Lower lobe of right lung (tissue), 2 donors: Measurements from ENCODE around the gene RAET1E. TPM values are rescaled to one million over a fixed set of nuclear protein-coding genes. Genes with fewer than 3 reads are reported as not detected.

ENCODE experiments used
- ATAC-seq, 2 donors: fragments of 200-7000 bp; cut with Tn5 transposase; one replicate each; pipeline ENCODE4 v1.9.1; 2020 to 2022; ENCODE audit warnings: mild to moderate bottlenecking in 2 of 2, moderate library complexity in 2 of 2
- DNase-seq: peaks from one replicate; pipeline ENCODE4 v3.0.0-alpha.2; 2020
- H3K27ac ChIP-seq: fragments of 200-600 bp; one replicate; pipeline ENCODE4 v1.8.0; 2022
- H3K27me3 ChIP-seq: fragments of 200-600 bp; one replicate; pipeline ENCODE4 v1.8.0; 2022; ENCODE audit warnings: low read depth
- H3K36me3 ChIP-seq: fragments of 200-600 bp; one replicate; pipeline ENCODE4 v1.8.0; 2022; ENCODE audit warnings: mild to moderate bottlenecking
- H3K4me1 ChIP-seq: fragments of 200-600 bp; one replicate; pipeline ENCODE4 v1.8.0; 2022
- H3K4me3 ChIP-seq: fragments of 200-600 bp; one replicate; pipeline ENCODE4 v1.8.0; 2022; ENCODE audit warnings: mild to moderate bottlenecking
- H3K9me3 ChIP-seq: fragments of 200-600 bp; one replicate; pipeline ENCODE4 v1.8.0; 2022
- CTCF ChIP-seq: fragments of 200-600 bp; IDR thresholded peaks from one replicate; pipeline ENCODE4 v1.8.0; 2022; ENCODE audit warnings: antibody characterized with exemption, mild to moderate bottlenecking
- intact Hi-C: fragments of 100-400 bp; cut with DNase I; formaldehyde crosslinking; loops from one replicate; pipeline ENCODE4 v1.11.0; 2022
- total RNA-seq: library from RNA; stranded (reverse); fragmentation: NEBNext Ultra II Directional; extraction: Animal tissue kit (Norgen Biotek cat#: 25700); gene quantifications from one replicate; pipeline ENCODE4 v1.2.1, GENCODE V29; 2021
- donor health status: DM: no; HTN: yes; CAD: no; lungs with severe emphysema.

RAET1E gene
- total RNA-seq, 1 donor from 2014 or later = not detected

- no peaks in the 10 kb centered on the region for H3K27me3 ChIP-seq
Measured at GRCh38 chr6:149881066-149881766, 16.7 kb downstream of the RAET1E start.

GRCh38 chr6:149877659-149878058 is 20.3 kb downstream of the RAET1E start:
- Histone ChIP-seq H3K9me3 (no peaks in the 10 kb centered on the region), H3K4me1 (no peaks in the 10 kb centered on the region), H3K4me3 (no peak overlapping the region), H3K27ac (no peak overlapping the region), H3K27me3 (no peaks in the 10 kb centered on the region), H3K36me3 (no peaks in the 10 kb centered on the region)
- no peak for ATAC-seq
- intact Hi-C loops = no loop called here
- no peak for TF ChIP-seq CTCF
- DNase-seq = no peak

More at GRCh38 chr6:149881066-149881766, 16.7 kb downstream of the RAET1E start:
- DNase-seq (no peak), ATAC-seq (no peak)
- no peaks in the 10 kb centered on the region for H3K36me3 ChIP-seq
- no peaks in the 10 kb centered on the region for H3K9me3 ChIP-seq
- H3K4me1 ChIP-seq = no peaks in the 10 kb centered on the region
- no peak for TF ChIP-seq CTCF
- intact Hi-C loops = no loop called here
- no peak overlapping the region for H3K27ac ChIP-seq
- no peak overlapping the region for H3K4me3 ChIP-seq

GRCh38 chr6:149876241-149876933 is 21.5 kb downstream of the RAET1E start:
- DNase-seq = no peak
- Histone ChIP-seq H3K27me3 (no peaks in the 10 kb centered on the region), H3K27ac (no peak overlapping the region), H3K36me3 (no peaks in the 10 kb centered on the region), H3K4me3 (no peak overlapping the region), H3K4me1 (no peaks in the 10 kb centered on the region), H3K9me3 (no peaks in the 10 kb centered on the region)
- intact Hi-C loops = no loop called here
- no peak for TF ChIP-seq CTCF
- ATAC-seq = no peak

- ATAC-seq (no peak), DNase-seq (no peak)
- Histone ChIP-seq H3K9me3 (no peaks in the 10 kb centered on the region), H3K27ac (no peak overlapping the region), H3K4me3 (no peak overlapping the region), H3K4me1 (no peaks in the 10 kb centered on the region), H3K36me3 (no peaks in the 10 kb centered on the region), H3K27me3 (no peaks in the 10 kb centered on the region)
- no peak for TF ChIP-seq CTCF
- intact Hi-C loops = no loop called here
Measured at GRCh38 chr6:149872233-149872632, 25.7 kb downstream of the RAET1E start.

GRCh38 chr6:149871182-149871581 is 26.7 kb downstream of the RAET1E start:
- no peaks in the 10 kb centered on the region for H3K9me3 ChIP-seq
- no peak for ATAC-seq
- intact Hi-C loops = no loop called here

More at GRCh38 chr6:149871182-149871581, 26.7 kb downstream of the RAET1E start:
- no peak for DNase-seq
- TF ChIP-seq CTCF = no peak
- H3K4me1 ChIP-seq = no peaks in the 10 kb centered on the region
- no peak overlapping the region for H3K4me3 ChIP-seq
- no peaks in the 10 kb centered on the region for H3K27me3 ChIP-seq
- H3K36me3 ChIP-seq = no peaks in the 10 kb centered on the region
- H3K27ac ChIP-seq = no peak overlapping the region
